Activated T-cell treated with anti-CD3 and anti-CD28 coated beads, Interleukin-2, amount 50 U/mL, for 1 hour (primary cell): ENCODE measurements around the gene HOXB3.

Experiments
- DNase-seq: peaks from one replicate; pipeline ENCODE4 v3.0.0-alpha.2; 2020

Gene HOXB3

DNA sequence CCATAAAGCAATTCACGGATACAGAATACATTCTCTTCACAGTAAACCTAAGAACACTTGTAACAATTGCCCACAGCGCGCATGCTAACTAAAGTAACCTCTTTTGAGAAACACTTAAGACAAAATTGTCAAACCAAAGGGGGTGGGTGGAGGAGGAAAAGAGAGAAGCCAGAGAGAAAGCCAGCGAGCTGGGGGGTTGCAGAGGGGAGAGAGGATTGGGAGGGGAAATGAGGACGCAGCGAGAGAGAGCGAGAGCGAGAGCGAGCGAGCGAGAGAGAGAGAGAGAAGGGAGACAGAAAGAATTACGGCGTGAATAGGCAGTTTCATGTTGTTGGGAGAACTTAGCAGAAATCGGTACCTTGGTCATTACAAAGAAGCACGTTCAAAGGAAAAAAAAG, 22.4 kb upstream of the HOXB3 start:
- DNase-seq, result no peak

- no peak for DNase-seq
Measured at GRCh38 chr17:48611681-48612455, 21.8 kb upstream of the HOXB3 start.

GRCh38 chr17:48611213-48611612, 21.2 kb upstream of the HOXB3 start:
- DNase-seq, result no peak

DNA sequence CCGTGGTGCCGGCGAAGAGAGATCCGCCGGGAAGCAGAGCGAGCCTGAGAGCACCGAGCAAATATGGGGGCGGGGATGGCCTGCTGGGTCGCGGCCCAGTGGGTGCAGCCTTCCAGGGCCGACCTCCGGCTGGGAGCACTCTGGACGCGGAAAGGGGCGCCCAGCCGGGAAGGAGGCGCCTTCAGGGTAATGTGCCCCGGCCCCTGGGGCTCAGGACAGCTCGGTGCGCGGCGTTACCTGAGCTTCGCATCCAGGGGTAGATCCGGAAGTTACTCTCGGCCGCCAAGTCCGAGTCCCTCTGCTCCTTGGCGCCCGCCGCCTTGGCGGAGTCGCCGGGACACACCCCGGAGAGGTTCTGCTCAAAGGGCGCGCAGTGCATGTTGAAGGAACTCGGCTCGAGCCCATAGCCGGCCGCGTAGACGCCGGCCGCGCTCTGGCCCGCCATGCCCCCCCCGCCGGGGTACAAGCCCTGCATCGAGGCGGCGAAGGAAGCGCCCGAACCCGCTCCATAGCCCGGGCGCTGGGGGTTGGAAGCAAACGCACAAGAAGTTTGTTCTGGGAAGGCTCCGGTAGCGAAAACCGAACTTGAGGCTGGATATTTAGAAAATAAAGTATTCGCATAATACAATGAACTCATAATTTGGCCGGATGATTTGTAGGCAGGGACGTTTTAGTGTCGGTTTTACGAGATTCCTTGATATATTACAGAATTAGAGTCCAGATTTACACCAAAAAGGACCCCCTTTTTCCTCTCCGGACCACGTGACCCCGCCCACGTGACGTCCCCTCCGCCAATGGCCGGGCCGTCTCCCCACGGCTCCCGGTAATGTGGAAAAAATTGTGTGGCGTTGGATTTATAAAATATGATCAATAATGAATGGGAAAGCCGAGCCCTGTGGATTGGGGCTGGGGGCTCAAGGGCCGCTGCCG, 20.5 kb upstream of the HOXB3 start, which contains the start of gene HOXB7:
HOXB7 (minus strand) TSS at position 736 of the 930 bp plus-strand sequence; CDS start at position 637, 99 bp downstream.
- peak; percentile 65 for DNase-seq

GRCh38 chr17:48609759-48610281, 19.8 kb upstream of the HOXB3 start:
- no peak for DNase-seq

- no peak for DNase-seq
Measured at GRCh38 chr17:48609033-48609432, 19.0 kb upstream of the HOXB3 start.

DNA sequence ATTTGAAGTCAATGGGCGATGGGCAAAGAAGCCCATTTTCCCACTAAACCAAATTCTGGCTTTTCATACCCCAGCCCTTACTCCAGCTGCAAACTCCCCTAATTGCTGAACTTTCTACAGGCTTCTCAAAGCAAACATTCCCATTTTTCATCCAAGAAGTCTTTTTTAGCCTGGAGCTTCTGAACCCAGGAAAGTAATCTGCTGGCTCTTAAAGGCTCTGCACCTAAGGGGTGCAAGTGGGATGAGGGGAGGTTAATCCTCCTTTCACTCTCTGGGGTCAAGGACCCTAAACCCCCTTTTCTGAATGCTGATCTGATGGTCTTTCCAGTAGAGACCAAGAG, 18.4 kb upstream of the HOXB3 start:
- DNase-seq, result no peak

- no peak for DNase-seq
Measured at GRCh38 chr17:48606892-48607614, 17.0 kb upstream of the HOXB3 start.

- DNase-seq, result no peak
Measured at GRCh38 chr17:48605991-48606891, 16.2 kb upstream of the HOXB3 start.

GRCh38 chr17:48605409-48605919, 15.4 kb upstream of the HOXB3 start:
- DNase-seq, result no peak

- no peak for DNase-seq
Measured at GRCh38 chr17:48604770-48605329, 14.8 kb upstream of the HOXB3 start, which contains the start of gene HOXB6. HOXB6 (minus strand) TSS chr17:48604986; CDS start chr17:48598150, 6,836 bp downstream.

- DNase-seq, result no peak
Measured at GRCh38 chr17:48603959-48604769, 14.1 kb upstream of the HOXB3 start.

GRCh38 chr17:48601539-48602425, 11.7 kb upstream of the HOXB3 start:
- DNase-seq, result no peak

DNA sequence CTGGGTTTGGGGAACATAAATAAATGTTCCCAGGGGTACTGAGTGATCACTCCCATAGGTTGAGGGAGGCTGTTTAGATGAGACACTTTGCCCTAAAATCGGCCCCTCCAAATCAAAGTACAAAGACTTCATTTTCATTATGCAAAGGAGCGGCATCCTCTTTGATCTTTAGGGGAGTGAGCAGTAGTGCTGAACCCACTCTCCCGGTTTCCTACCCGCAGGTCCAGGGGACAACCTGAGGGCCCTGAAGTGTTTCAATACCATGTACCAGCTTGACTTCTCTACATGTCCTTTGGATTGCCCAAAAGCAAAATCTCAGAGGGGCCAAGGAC, 11.1 kb upstream of the HOXB3 start:
- DNase-seq, result no peak

DNA sequence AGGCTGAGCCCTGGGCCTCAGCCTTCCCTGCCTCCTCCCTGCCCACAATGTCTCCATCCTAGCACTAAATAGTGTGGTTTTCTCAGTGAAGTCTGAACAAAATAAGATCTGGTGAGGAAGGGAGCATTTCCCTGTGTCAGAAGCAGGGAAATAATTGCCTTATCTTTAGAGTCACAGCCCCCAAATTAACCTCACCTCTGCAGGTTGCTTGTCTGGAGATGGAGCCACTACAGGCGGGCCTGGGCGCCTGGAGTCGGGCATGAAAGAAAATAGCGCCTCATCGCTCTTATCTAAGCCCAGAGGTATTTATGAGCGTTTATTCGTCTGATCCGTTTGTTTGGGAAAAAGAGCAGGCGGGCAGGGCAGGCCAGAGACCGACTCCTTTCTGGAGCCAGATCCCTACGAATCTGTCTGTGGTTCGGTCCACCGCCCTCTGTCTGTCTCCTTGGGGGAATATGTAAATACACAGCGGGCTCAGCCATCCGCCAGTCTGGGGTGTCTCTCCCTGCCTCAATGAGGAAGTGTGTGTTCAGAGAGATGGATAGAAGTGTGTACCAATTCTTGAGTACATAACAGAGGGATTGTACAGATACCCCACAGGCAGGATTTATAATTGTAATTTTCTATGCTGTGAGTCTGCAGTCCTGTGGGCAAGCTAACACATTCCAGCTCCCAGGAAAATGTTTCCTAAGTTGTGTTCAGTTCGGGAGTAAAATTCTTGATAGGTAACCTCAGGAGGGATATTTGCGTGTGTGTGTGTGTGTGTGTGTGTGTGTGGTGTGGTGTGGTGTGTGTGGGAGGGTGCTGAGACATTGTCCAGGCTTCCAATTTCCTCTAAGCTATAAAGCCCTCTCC, 10.4 kb upstream of the HOXB3 start:
- DNase-seq, result no peak

GRCh38 chr17:48599354-48599753, 9.3 kb upstream of the HOXB3 start:
- no peak for DNase-seq

- no peak for DNase-seq
Measured at GRCh38 chr17:48598736-48599135, 8.7 kb upstream of the HOXB3 start.
